HG03097 (cell line): ENCODE data around the gene SRXN1.
"Not testable (repeated sequence)": the region's sequence is repeated elsewhere in the genome, so short reads cannot be mapped to it uniquely, and the experiment has no call there.

Experiments
- ATAC-seq: cut with Tn5 transposase; IDR thresholded peaks from one replicate; pipeline ENCODE4 v1.9.1; 2021; ENCODE audit not compliant: unreplicated experiment, low FRiP score

The SRXN1 gene

DNA sequence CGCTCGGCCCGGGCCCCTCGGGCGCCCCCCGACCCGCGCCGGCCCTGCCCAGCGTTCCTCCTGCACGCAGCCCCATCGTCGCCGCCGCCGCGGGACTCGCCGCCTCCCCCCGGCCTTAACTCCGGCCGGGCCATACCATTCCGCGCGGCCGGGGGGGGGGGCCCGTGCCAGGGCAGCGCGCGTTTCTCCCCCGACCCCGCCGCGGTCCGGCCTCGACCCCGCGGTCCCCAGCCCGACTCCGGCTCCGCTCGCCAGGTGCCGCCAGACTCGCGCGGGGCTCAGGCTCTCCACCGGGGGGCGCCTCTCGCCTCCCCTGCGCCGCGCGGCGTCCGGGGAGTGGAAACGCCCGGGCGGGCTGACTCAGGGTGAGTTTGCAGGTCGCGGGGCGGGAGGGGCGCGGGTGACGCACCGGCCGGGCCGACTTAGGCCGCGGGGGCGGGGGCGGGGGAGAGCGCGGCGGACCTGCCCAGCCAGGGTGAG, at the start of gene SRXN1:
SRXN1 (minus strand) TSS at position 91 of the 480 bp plus-strand sequence; CDS start at position 76, 15 bp downstream.
- ATAC-seq: peak; percentile 81

DNA sequence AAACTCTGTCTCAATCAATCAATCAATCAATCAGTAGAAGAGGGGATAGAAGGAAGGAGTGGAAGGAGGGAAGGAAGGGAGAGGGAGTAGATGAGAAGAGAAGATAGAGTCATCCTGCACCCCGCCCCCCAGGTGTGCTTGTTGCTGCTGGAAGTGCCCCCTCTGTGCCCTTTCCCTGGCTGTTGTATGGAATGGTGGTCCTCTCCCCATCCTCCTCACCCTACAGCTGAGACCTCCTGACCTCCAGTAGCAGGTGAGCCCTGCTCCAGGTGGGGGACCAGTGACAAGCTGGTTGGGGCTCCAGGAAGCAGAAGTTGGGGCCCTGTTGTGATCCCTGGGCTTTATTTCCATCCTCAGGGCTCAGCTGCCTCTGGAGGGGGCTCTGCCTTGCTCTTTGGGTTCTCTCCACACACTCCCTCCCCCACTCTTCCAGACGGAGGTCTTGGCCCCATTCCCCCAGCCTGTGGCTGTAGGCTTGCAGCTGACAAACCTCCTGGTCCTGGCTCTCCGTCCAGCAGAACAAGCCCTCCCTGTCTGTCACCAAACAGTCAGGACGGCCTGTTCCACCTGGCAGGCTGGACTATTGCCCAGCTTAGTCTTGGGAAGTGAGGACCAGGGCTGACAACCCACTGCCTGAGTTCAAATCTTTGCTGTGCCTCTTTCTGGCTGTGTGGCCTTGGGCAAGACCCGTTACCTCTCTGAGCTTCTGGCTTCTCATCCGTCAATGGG, 48.6 kb upstream of the SRXN1 start:
- ATAC-seq: no peak

DNA sequence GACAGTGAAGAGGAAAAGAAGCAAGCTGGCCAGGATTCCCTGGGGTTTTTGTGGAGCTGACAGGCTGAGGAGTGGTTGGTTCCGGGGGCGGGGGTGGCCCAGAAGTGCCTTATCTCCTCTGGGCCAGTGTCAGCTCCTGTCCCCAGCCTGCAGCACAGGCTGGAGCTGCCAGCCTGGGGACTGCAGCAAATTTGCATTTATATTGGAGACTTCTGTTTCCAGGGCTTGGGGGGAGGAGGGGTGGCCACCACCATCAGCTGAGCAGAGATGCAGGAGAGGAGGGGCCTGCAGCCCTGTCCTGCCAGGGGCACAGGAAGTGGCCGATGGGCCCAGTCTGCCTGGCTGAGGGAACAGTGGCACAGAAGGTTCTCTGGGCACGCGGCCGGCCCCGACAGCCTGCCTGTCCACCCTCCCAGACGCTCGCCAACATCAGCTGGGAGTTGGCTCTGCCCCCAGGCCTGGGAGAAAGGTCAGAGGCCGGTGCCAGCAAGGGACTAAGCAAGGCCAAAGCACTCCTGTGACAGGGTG, 46.9 kb upstream of the SRXN1 start:
- no peak for ATAC-seq

DNA sequence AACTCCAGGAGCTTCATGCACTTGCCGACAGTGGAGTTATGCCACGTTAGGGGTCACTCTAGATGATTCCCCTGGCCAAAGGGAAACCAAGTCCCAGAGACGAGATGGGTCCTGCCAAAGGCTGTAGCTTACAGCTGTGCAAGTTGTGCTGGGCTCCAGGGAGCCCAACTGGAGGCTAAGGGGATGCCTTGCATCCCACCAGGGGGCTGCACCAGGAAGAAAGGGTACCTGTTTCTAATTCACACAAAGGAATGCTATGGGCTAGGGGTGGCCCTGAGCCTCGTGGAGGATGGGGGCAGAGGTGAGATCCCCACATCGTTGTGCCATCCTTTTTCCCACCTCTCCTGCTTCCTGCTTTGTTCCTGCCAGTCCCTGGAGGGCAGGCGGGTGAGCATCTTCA, 46.3 kb upstream of the SRXN1 start:
- ATAC-seq: no peak

DNA sequence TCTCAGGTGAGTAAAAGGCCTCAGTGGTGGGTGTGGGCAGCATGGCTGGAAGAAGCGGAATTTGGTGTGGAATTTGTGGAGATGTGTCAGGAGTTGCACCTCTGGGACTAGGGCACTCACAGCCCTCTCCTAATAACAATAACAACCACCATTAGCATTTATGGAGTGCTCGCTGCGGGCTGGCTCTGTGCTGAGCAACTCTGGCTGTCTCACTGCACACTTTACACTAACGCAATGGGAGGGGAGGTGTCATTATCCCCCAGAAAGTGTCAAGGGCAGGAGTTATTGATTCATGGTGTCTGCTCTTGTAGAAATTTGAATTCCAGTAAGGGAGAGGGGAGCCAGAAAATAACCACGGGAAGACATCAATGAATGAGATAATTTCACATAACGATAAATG, 45.3 kb upstream of the SRXN1 start:
- ATAC-seq: no peak

DNA sequence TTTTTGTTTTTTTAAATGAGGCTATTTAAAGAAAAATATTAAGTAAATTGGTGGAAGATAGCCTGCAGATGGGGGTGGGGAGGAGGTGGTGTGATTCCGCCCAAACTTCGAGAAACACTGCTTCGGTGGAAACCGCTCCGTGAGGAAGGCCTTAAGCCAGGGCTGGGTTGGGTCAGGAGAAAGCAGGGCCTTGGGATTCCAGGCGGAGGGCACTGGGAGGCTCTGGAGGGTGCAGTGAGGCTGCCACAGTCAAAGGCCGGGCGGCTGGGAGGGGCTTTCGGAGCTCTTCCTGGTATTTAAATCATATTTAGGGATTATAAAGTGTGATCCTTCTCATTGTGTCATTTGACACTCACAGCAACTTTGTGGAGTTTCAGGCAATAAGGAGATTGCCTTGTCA, 44.8 kb upstream of the SRXN1 start:
- ATAC-seq: no peak

DNA sequence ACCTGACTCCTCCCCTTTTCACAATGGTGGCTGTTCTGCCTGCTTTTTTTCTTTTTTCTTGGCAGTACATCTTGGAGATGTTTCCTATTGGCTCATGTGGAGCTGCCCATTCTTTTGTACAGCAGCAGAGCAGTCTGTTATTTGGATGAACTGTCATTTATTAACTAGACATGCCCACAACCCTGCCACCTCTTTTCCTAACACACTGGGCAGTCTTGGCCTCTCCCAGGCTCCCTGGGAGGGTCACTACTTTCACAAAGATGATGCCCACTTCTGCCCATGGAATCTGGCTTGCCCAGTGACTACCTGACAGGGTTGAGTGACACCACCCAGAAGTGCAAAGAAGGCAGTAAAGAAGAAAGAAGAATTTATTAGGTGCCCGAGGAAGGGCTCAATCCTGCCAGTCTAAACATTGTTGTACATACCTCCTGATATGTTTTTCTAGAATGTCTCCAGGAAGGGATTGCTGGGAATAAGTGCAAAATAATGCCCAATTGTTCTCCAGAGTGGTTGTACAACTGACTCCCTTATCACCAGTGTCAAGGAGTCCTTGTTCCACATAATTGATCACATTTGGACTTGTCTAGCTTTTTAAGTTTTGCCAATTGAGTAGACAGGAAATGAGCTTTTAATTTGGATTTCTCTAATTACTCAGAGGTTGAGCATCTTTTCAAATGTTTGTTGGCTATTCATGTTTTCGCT, 42.3 kb upstream of the SRXN1 start:
- no peak for ATAC-seq

DNA sequence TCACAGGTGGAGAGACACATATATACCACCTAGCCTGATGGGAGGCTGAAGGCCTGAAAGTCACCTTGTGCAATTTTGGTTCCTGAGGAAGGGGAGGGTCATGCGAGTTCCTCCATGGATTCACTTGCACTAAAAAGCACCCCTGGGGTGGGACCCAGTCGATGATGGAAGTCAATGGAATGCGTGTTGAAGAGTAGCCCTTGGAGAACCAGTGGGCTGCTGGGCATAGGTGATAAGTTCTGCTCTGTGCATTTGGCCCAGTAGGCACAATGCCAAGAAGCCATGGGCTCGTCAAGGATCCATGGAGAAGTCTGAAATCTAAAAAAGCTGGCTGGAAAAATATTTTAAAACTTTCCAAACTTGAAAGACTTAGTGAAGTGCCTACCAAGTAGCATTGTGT, 41.5 kb upstream of the SRXN1 start:
- no peak for ATAC-seq

DNA sequence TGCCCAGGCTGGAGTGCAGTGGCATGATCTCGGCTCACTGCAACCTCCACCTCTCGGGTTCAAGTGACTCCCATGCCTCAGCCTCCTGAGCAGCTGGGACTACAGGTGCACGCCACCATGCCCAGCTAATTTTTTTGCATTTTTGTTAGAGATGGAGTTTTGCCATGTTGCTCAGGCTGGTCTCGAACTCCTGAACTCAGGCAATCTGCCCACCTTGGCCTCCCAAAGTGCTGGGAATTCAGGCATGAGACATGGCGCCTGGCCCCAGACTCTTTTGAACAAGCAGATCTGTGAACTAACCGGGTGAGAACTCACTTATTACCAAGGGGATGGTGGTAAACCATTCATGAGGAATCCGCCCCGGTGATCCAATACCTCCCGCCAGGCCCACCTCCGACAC, 40.8 kb upstream of the SRXN1 start:
- ATAC-seq: not testable (repeated sequence)

DNA sequence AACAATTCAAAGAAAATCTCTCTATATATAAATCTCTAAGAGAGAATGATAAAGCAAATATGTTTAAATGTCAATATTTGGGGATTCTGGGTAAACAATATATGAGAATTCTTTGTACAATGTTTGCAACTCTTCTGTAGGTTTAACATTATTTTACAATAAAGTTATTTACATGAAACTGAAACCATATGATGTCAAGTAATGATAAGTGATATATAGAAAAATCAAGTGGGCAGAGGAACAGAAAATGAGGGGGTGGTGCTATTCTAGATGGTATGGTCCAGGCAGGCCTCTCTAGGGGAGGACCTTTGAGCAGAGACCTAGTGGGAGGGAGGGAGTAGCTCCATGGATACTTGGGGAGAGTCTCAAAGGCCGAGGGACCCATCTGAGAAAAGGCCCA, 39.0 kb upstream of the SRXN1 start:
- ATAC-seq: no peak

DNA sequence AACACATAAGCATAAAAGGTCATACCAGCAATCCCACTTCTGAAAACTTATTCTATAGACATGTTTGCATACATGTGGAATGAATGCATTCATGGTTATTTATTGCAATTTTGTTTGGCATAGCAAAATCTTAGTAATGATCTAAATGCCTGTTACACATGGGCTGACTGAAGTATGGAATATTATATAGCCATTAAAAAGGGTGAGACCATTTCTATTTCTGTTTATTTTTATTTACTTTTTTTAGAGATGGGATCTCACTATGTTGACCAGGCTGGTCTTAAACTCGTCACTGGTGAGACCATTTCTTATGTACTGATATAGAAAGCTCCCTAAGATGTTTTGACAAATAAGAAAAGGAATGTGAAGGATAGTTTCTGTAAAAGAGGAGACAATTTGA, 36.9 kb upstream of the SRXN1 start:
- ATAC-seq: no peak

DNA sequence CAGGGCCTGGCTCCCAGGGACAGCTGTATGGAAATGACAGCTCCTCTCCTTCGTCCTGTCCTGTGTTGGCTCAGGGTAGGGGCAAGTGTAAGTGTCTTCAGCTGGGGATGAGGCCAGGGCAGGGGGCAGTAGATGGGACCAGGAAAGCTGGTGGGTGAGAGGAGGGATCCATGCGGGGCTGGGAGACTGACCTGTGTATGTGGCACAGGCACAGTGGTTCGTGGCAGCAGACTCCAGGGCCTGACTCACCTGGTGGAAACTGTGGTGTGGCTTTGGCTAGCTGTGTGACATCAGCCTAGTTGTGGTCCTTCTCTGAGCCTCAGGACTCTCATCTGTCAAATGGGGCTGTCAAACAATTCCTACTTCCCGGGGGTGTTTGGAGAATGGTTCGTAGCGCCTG, 36.3 kb upstream of the SRXN1 start:
- no peak for ATAC-seq

DNA sequence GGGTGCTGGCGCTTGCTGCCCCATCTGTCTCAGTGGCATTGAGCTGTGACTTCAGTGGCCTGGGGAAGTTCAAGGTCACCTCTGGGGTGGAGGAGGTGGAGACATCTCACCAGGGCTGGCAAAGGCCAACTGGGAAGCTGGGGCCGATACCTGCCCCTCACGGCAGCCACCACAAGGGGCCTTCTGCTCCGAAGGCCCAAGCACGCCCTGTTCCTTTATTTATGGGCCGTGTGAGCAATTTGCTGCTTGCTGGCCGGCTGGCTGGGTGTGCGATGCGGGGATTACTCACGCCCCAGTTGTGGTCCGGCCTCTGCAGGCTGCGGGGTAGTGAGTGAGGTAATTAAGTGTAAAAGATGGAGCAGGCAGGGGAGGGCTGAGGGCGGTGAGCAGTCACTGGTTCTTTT, 35.8 kb upstream of the SRXN1 start:
- ATAC-seq: no peak

DNA sequence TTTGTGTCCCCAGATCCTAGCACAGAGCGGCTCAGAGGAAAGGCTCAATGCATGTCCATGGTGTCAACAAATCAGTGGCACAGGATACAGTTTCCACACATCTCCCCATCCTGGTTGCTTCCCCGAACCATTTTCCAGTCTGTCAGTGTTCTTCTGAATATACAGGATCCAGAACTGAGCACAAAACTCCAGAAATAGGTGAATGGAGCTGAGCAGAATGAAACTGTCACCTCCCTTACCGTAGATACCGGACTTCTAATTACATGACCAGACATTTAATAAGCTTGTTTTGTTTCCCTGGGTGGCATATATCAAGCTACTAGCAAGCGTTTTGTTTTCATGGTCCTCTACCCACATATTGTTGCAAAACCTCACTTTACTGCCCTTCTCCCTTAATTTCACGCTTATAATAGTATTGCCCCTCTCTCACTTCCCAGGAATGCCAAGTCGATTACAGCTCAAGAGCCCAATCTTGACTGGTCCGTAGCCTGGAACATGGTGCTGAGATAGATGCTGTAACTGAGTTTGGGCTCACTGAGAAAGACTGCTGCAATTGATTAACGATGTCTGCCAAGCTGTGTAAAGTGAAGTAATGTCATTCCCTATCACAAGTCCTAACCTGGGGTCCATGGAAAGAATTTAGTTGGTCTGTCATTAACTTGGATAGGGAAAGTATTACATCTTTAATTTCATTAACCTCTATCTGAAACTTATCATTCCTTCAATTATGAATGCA, 34.6 kb upstream of the SRXN1 start:
- no peak for ATAC-seq

DNA sequence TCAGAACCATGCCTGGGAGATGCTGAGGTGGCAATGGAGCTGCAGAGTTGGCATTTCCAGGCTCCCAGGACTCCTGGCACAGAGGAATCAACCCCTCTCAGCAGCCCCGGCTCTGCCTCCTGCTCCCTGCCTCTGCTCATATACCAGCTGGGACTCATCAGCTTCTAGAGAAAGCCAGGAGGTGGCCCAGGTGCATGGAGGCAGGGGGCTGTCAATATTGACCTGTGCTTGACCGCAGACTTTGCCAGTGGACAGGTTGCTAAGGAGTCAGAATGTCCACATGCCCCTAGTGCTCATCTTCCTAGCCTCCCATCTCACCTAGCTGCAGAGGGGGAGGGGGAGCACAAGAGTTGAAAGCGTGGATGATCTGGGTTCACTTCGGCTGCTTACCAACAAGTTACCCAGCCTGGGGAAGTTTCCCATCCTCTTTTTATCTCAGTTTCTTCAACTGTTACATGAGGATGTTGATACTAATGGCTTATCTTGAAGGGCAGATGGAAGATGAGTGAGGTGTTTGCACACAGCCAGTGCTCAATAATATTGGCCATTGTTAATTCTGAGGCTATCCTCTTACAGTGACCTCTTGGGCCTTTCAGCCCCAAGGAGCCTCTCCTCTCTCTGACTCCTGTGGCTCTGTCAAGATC, 31.8 kb upstream of the SRXN1 start:
- no peak for ATAC-seq

DNA sequence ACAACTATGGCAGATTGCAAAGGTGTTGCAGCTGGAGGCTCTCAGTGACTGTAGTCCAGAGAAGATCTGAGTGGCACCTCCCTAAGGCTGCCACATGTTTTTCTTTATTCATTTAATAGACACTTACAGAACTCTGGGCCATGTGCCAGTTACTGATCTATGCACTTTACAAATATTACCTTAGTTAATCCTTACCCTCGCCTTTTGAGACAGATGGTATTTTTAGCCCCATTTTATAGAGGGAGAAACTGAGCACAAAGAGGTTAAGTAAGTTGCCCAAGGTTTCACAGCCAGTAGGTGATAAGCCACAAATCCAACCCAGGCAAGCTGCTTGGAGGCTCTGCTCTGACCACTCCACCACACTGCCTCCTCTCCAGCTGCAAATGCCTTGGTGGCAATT, 29.1 kb upstream of the SRXN1 start:
- no peak for ATAC-seq

DNA sequence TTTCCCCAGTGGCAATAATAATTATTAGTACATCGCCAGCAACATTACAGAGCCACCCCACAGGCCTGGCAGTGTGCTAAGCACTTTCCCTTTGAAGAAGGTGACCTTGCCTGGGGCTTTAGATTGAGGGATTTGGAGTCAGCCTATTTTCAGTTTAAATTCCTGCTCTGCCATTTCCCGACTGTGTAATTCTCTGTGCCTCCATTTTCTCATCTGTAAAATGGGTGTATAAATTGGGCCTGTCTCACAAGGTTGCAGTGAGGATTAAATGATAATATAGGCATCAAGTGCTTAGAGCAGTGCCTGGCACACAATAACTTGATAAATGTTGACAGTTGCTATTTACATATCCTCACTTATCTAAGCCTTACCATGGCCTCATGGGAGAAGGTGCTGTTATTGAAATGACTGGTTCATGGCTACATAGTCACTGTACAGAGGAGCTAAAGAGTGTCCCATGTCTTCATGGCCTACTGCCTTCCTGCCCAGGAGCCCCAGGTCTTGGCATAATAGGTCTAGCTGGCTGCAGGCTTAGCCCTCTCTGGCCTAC, 27.7 kb upstream of the SRXN1 start:
- ATAC-seq: no peak

DNA sequence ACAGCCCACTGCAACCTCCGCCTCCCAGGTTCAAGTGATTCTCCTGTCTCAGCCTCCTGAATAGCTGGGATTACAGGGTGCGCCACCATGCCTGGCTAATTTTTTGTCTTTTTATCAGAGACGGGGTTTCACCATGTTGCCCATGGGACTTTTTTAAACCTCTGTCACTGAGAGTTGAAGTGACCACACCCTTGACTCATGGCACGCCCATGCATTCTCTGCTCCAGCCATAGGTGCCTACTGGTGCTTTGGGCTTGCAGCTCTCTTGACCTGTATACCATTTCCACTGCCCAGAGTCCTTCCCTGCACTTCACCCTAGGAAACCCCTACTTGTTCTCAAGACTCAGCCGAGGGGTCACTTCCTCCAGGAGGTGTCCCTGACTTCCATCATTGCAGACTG, 25.0 kb upstream of the SRXN1 start:
- ATAC-seq: no peak

DNA sequence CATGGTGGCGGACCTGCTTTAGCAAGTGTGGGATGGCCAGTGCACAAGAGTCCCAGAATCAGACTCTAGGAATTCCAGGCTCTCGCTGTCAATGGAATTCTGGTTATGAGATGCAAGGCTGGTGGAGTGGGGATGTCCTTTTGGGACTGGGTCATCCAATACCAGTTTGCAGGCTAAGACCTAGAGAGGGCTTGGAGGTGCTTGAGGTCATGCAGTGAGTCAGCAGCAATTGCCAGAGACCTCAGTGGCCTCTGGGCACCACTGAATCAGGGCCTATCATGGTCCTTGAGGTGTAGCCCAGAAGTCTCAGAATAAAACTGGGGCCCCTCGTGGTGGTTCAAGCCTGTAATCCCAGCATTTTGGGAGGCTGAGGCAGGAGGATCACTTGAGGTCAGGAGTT, 24.0 kb upstream of the SRXN1 start:
- ATAC-seq: no peak

DNA sequence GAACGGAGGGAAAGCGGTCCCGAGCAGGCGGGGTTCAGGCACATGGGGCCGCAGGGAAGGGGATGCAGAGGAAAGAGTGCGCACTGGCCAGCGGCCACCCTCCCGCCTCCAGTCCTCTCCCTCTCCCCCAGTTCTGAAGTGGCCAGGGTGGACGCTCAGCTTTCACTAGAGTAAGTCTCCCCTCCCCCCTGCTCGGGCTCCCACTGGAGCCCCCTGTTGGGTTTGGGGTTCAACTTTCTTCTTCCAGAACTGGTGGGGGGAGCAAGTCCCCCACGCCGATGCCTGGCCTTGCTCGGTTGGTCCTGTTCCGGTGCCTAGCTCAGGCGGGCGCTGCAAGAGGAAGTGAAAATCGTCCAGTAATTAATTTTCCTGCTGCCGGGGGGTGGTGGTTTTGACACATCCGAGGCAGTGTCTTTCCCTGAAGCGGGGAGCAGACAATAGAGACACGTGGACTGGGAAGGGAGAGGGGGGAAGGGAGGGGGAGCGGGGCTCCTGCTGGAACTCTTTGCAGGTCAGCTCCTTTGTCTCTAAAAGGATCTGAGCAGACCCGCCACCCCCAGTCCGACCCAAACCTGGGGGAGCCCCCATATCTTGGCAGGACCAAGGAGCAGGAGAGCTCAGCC, 23.4 kb upstream of the SRXN1 start:
- ATAC-seq: no peak
